ENCODE measurements around the gene PTPRO. TPM values are rescaled to one million over a fixed set of nuclear protein-coding genes. Genes with fewer than 3 reads are reported as not detected.

Gene PTPRO
- total RNA-seq, 1 donor from 2014 or later = 10.6 TPM

DNA sequence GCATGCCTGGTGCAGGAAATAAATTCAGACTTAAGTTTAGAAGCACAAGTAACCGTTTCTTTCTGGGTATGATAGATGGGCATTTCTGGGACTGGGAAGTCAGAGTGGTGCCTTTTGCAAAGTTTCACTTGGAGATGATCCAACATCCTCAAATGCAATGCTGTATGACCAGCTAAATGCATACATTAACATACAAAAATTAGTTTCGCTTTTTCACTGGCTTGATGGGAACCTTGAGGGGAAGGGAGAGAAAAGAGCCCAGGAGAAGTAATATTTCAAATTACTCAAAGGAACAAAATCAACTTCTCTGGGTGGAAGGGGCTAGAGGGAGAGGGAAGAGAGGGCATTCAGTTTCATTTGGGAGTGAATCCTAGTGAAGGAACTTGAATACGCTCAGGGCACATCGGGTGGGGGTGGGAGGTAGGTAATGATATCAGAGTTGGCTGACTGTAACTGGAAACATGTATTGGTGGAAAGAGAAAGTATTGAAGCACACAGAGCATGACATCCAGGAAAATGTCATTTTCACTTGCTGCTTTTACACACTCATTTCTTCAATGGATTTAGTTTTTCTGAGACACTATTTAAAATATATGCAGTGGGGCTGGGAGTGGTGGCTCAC is 175.5 kb downstream of the PTPRO start:
- ATAC-seq (no peak), DNase-seq (no peak)
- Histone ChIP-seq H3K27ac (no peak overlapping the region), H3K36me3 (no peaks in the 10 kb centered on the region), H3K9me3 (no peaks in the 10 kb centered on the region), H3K4me3 (no peak overlapping the region), H3K27me3 (no peaks in the 10 kb centered on the region), H3K4me1 (no peaks in the 10 kb centered on the region)
- TF ChIP-seq, protein P1, sequence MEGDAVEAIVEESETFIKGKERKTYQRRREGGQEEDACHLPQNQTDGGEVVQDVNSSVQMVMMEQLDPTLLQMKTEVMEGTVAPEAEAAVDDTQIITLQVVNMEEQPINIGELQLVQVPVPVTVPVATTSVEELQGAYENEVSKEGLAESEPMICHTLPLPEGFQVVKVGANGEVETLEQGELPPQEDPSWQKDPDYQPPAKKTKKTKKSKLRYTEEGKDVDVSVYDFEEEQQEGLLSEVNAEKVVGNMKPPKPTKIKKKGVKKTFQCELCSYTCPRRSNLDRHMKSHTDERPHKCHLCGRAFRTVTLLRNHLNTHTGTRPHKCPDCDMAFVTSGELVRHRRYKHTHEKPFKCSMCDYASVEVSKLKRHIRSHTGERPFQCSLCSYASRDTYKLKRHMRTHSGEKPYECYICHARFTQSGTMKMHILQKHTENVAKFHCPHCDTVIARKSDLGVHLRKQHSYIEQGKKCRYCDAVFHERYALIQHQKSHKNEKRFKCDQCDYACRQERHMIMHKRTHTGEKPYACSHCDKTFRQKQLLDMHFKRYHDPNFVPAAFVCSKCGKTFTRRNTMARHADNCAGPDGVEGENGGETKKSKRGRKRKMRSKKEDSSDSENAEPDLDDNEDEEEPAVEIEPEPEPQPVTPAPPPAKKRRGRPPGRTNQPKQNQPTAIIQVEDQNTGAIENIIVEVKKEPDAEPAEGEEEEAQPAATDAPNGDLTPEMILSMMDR (IDR thresholded peaks at IDR 0.05) = no peak
- intact Hi-C loops (cut with DNase I) = no loop called here

DNA sequence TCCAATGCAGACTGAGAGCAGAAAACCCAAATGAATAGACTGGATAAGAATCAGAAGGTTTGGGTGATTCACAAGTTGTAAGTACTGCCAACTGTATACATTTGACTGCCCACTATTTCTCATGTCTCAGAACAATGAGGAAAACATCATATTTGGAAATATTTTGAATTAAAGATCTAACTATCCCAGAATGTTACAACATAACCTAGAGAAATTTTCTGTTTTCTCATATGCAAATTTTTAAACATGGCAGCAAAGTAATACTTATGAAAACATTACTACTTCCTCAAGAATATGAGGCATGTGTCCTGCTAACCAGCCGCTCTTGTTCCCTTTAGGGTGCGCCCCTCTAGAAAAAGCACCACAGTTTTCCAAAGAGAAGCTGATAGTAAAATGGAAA is 179.9 kb downstream of the PTPRO start:
- H3K4me3 ChIP-seq = no peak overlapping the region
- intact Hi-C loops (cut with DNase I) = no loop called here
- H3K27ac ChIP-seq = no peak overlapping the region
- H3K9me3 ChIP-seq = no peaks in the 10 kb centered on the region
- no peaks in the 10 kb centered on the region for H3K4me1 ChIP-seq
- peaks cover 5% of the 10 kb centered on the region for H3K27me3 ChIP-seq
- no peaks in the 10 kb centered on the region for H3K36me3 ChIP-seq
- DNase-seq = no peak
- TF ChIP-seq, protein P1 (IDR thresholded peaks at IDR 0.05) = no peak
- no peak for ATAC-seq

DNA sequence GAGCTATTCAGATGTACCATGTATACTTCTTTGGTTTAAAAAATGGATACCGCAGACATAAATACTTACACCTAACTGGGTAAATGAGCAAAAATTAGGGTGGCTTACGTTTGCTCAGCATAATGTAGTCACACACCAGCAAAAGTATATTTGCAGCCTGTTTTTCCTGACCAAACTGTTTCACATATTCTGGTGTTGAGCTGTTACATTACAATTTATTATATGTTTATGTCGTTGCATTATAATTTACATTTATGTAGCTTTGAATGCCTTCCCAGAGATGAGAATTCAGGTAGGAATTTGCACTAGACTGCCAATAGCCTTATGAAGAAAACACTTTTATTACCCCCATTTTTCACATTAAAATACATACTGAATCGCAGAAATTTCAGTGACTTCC is 183.3 kb downstream of the PTPRO start:
- Histone ChIP-seq H3K9me3 (no peaks in the 10 kb centered on the region), H3K27ac (no peak overlapping the region), H3K27me3 (peaks cover 5% of the 10 kb centered on the region), H3K4me3 (no peak overlapping the region), H3K4me1 (no peaks in the 10 kb centered on the region), H3K36me3 (no peaks in the 10 kb centered on the region)
- ATAC-seq (no peak), DNase-seq (no peak)
- intact Hi-C loops (cut with DNase I) = no loop called here
- TF ChIP-seq, protein P1 (IDR thresholded peaks at IDR 0.05) = no peak

DNA sequence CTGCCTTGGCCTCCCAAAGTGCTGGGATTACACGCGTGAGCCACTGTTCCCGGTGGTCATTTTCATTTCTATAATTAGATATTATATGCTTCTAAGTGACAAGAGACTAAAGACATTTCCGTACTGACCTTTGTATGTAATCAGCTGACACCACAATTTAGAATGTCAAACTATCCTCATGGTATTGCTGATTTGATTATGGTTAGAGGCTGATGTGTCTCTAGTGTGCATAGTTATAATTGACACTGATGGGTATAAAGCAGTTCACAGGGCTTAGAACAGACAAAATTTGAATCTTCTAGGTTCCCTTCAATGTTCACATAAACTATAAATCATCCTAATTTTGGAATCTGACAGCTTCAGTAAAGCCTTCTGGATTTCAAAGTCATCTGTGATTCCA is 192.7 kb downstream of the PTPRO start:
- Histone ChIP-seq H3K27me3 (no peaks in the 10 kb centered on the region), H3K27ac (no peak overlapping the region), H3K4me1 (no peaks in the 10 kb centered on the region), H3K4me3 (no peak overlapping the region), H3K36me3 (no peaks in the 10 kb centered on the region), H3K9me3 (no peaks in the 10 kb centered on the region)
- ATAC-seq (no peak), DNase-seq (no peak)
- intact Hi-C loops (cut with DNase I) = no loop called here
- TF ChIP-seq, protein P1 (IDR thresholded peaks at IDR 0.05) = no peak

DNA sequence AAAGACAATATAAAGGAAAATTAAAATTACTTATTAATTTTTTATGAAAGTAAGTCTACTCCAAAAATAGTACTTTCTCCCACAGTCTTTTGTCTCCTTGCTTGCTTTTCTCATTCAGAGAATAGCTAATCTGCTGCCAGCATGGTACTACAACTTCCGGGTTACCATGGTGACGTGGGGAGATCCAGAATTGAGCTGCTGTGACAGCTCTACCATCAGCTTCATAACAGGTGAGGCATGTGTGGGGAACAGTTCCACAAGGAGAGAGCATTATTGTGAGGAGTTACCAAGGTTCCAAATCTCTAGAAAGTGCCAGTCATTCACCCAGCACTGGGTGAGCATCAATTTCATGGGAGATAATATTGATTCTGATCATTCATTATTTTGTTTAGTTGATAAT is 197.8 kb downstream of the PTPRO start:
- DNase-seq (no peak), ATAC-seq (no peak)
- Histone ChIP-seq H3K27me3 (peaks cover 4% of the 10 kb centered on the region), H3K4me1 (no peaks in the 10 kb centered on the region), H3K27ac (no peak overlapping the region), H3K9me3 (no peaks in the 10 kb centered on the region), H3K36me3 (no peaks in the 10 kb centered on the region), H3K4me3 (no peak overlapping the region)
- TF ChIP-seq, protein P1 (IDR thresholded peaks at IDR 0.05) = no peak
- intact Hi-C loops (cut with DNase I) = no loop called here

DNA sequence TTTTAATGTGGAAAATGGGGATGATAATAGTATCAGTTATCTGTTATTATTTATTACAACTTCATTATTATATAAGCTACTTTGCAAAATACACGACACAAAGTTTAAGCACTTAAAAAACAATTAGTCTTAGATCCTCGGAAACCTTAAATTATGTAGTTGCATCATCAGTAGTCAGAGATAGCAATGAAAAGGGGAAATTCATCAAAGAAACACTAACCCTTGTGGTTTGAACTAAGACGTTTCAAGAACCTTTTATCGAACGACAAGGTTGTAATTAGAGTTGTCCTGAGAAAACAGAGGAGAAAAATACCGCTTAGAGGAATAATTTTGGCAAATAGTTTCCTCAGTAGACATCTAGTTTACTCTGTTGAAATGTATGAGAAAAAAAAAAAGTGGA is 198.5 kb downstream of the PTPRO start:
- no peak for DNase-seq
- no peak for ATAC-seq

More for the DNA sequence above, 198.5 kb downstream of the PTPRO start:
- no peaks in the 10 kb centered on the region for H3K9me3 ChIP-seq
- H3K36me3 ChIP-seq = no peaks in the 10 kb centered on the region
- no peaks in the 10 kb centered on the region for H3K4me1 ChIP-seq
- H3K27me3 ChIP-seq = peaks cover 4% of the 10 kb centered on the region
- intact Hi-C loops (cut with DNase I) = no loop called here
- no peak overlapping the region for H3K27ac ChIP-seq
- H3K4me3 ChIP-seq = no peak overlapping the region
- TF ChIP-seq, protein P1 (IDR thresholded peaks at IDR 0.05) = no peak
